HCT116 (cell line): ENCODE data around the gene HOXC11. TPM values are rescaled to one million over a fixed set of nuclear protein-coding genes. Genes with fewer than 3 reads are reported as not detected.

ENCODE experiments used
- ATAC-seq: fragments of 200-7000 bp; cut with Tn5 transposase; 2 replicates; pipeline ENCODE4 v1.9.1; 2020; ENCODE audit warnings: mild to moderate bottlenecking, moderate library complexity
- BruUV-seq: library from RNA; stranded (reverse); fragments of 400-500 nt; replicated peaks from 2 replicates; lab custom pipeline; 2021; lab: Mats Ljungman, UMichigan
- CTCF ChIA-PET: fragments of 300-600 bp; sonication (Branson Sonifier 250); formaldehyde crosslinking; loops from one replicate; lab custom pipeline; 2021; ENCODE audit warnings: antibody characterized with exemption; lab: Charles Lee
- POLR2A ChIA-PET: fragments of 300-600, 350-600 bp; sonication (Branson Sonifier 250); formaldehyde crosslinking; loops from one replicate; lab custom pipeline; 2021; ENCODE audit warnings: antibody characterized with exemption; lab: Charles Lee
- RAD21 ChIA-PET, 2 experiments: fragments of 300-600 bp; sonication (Branson Sonifier 250); formaldehyde crosslinking; loops; one replicate each; lab custom pipeline; 2023; ENCODE audit warnings: low total read pairs in 2 of 2; ENCODE audit not compliant: uncharacterized antibody in 2 of 2, unreplicated experiment in 2 of 2, low non-redundant PET in 1 of 2; lab: Charles Lee
- DNase-seq: peaks from one replicate; pipeline ENCODE4 v3.0.0-alpha.2; 2010; ENCODE audit warnings: low read depth, low spot score
- H2AFZ ChIP-seq: fragments of 200-600 bp; shearing (Covaris generic), sonication (generic); 2 replicates; pipeline ENCODE4 v1.6.1; 2017; ENCODE audit warnings: low read depth, mixed run types, mixed read lengths, antibody characterized with exemption, low read length; ENCODE audit not compliant: poor library complexity, severe bottlenecking
- H3K27ac ChIP-seq: 2 replicates; pipeline ENCODE4 v1.5.1; 2012; ENCODE audit warnings: low read depth, low read length
- H3K27me3 ChIP-seq: fragments of 200-600 bp; sonication (generic); 2 replicates; pipeline ENCODE4 v1.6.1; 2016; ENCODE audit warnings: mixed run types, low read length, mixed read lengths; ENCODE audit not compliant: insufficient read depth
- H3K36me3 ChIP-seq, 2 experiments: fragments of 200-500 bp in 1 of 2; fragments of 200-600 bp in 1 of 2; sonication (Bioruptor generic) in 1 of 2; sonication (generic) in 1 of 2; 2 replicates each; pipeline versions ENCODE4 v1.5.1 to v1.6.1; 2014 to 2016; ENCODE audit warnings: low read length in 2 of 2, inconsistent platforms in 1 of 2, mixed read lengths in 1 of 2, mixed run types in 1 of 2; ENCODE audit not compliant: insufficient read depth in 2 of 2, control insufficient read depth in 1 of 2
- H3K4me1 ChIP-seq, 2 experiments: fragments of 200-600 bp in 1 of 2; sonication (generic) in 1 of 2; 2 replicates each; pipeline versions ENCODE4 v1.5.1 to v1.6.1; 2012 to 2017; ENCODE audit warnings: low read length in 2 of 2, inconsistent platforms in 1 of 2, mild to moderate bottlenecking in 1 of 2, mixed read lengths in 1 of 2, mixed run types in 1 of 2, moderate library complexity in 1 of 2; ENCODE audit not compliant: insufficient read depth in 2 of 2, control insufficient read depth in 1 of 2
- H3K4me2 ChIP-seq: fragments of 200-600 bp; sonication (generic); 2 replicates; pipeline ENCODE4 v1.6.1; 2017; ENCODE audit warnings: mixed run types, low read length, mixed read lengths
- H3K4me3 ChIP-seq, 2 experiments: fragments of 200-600 bp in 1 of 2; sonication (generic) in 1 of 2; replicated peaks in 1 of 2; 2 replicates each; pipeline ENCODE4 v1.5.1; 2011 to 2016; ENCODE audit warnings: low read length in 2 of 2, control low read depth in 1 of 2, low read depth in 1 of 2, mild to moderate bottlenecking in 1 of 2, mixed read lengths in 1 of 2, mixed run types in 1 of 2
- H3K79me2 ChIP-seq: fragments of 200-600 bp; sonication (generic); 2 replicates; pipeline ENCODE4 v1.6.1; 2017; ENCODE audit warnings: mild to moderate bottlenecking, mixed run types, low read length, moderate library complexity, mixed read lengths; ENCODE audit not compliant: insufficient read depth
- H3K9ac ChIP-seq: fragments of 200-600 bp; sonication (generic); 2 replicates; pipeline ENCODE4 v1.6.1; 2016; ENCODE audit warnings: low read length, mixed read lengths
- H3K9me2 ChIP-seq: fragments of 200-600 bp; sonication (generic), shearing (Covaris generic); 2 replicates; pipeline ENCODE4 v1.6.1; 2017; ENCODE audit warnings: mixed run types, mild to moderate bottlenecking, moderate library complexity; ENCODE audit not compliant: insufficient read depth
- H3K9me3 ChIP-seq, 2 experiments: fragments of 200-500 bp in 1 of 2; fragments of 200-600 bp in 1 of 2; sonication (Bioruptor generic) in 1 of 2; sonication (generic) in 1 of 2; 2 replicates each; pipeline ENCODE4 v1.6.1; 2014 to 2017; ENCODE audit warnings: low read length in 2 of 2, mixed read lengths in 2 of 2, inconsistent platforms in 1 of 2, low read depth in 1 of 2, mild to moderate bottlenecking in 1 of 2, mixed run types in 1 of 2, moderate library complexity in 1 of 2; ENCODE audit not compliant: control insufficient read depth in 1 of 2, insufficient read depth in 1 of 2
- H4K20me1 ChIP-seq: fragments of 200-600 bp; sonication (generic), shearing (Covaris generic); 2 replicates; pipeline ENCODE4 v1.6.1; 2017; ENCODE audit warnings: mixed run types, mild to moderate bottlenecking, moderate library complexity; ENCODE audit not compliant: insufficient read depth
- CBX3 ChIP-seq: IDR thresholded peaks from 2 replicates; pipeline ENCODE4 v1.6.1; 2012; ENCODE audit warnings: low read depth
- CTCF ChIP-seq, 3 experiments: fragments of 200-600 bp in 1 of 3; sonication (generic) in 1 of 3; IDR thresholded peaks in 2 of 3; conservative IDR thresholded peaks in 1 of 3; 2 replicates each; pipeline ENCODE4 v1.5.1; 2012 to 2017; ENCODE audit warnings: low read depth in 2 of 3, low read length in 2 of 3, antibody characterized with exemption in 1 of 3, borderline replicate concordance in 1 of 3, control low read depth in 1 of 3, mild to moderate bottlenecking in 1 of 3, mixed read lengths in 1 of 3, mixed run types in 1 of 3, moderate library complexity in 1 of 3; ENCODE audit not compliant: insufficient read depth in 1 of 3
- EGR1 ChIP-seq: IDR thresholded peaks from 2 replicates; pipeline ENCODE4 v1.6.1; 2012; ENCODE audit warnings: low read depth
- ELF1 ChIP-seq: IDR thresholded peaks from 2 replicates; pipeline ENCODE4 v1.6.1; 2012; ENCODE audit warnings: low read depth, borderline replicate concordance
- MAX ChIP-seq: IDR thresholded peaks from 2 replicates; pipeline ENCODE4 v1.6.1; 2012
- POLR2A ChIP-seq: IDR thresholded peaks from 2 replicates; pipeline ENCODE4 v1.7.0; 2011; ENCODE audit warnings: borderline replicate concordance; ENCODE audit not compliant: insufficient read depth, insufficient read length; ENCODE audit errors: extremely low read depth
- POLR2AphosphoS5 ChIP-seq: IDR thresholded peaks from 2 replicates; pipeline ENCODE4 v1.6.1; 2011; ENCODE audit warnings: mild to moderate bottlenecking, low read depth, low read length, moderate library complexity
- REST ChIP-seq: IDR thresholded peaks from 2 replicates; pipeline ENCODE4 v1.6.1; 2012; ENCODE audit warnings: low read depth
- YY1 ChIP-seq: IDR thresholded peaks from 2 replicates; pipeline ENCODE4 v1.6.1; 2011; ENCODE audit warnings: low read length, low read depth, moderate library complexity, mild to moderate bottlenecking; ENCODE audit not compliant: insufficient replicate concordance; ENCODE audit errors: extremely low read depth
- intact Hi-C: fragments of 100-400 bp; cut with micrococcal nuclease; formaldehyde crosslinking; loops from 2 replicates; pipeline ENCODE4 v1.10.0; 2022
- total RNA-seq: library from RNA; stranded (reverse); gene quantifications from one replicate; pipeline ENCODE4 v1.2.1, GENCODE V29; 2021; ENCODE audit not compliant: unreplicated experiment

HOXC11 gene
- total RNA-seq, 1 experiment from 2014 or later = 0.22 TPM

- Histone ChIP-seq H4K20me1 (no peaks in the 10 kb centered on the region), H3K9ac (0 out of 2 replicates have a peak overlapping the region, but pooled peaks have one; percentile 97), H3K36me3 (peaks cover 0 to 2% of the 10 kb centered on the region in 2 experiments; a peak in 1 of 4 replicates), H3K27me3 (no peaks in the 10 kb centered on the region), H3K9me3 (no peaks in the 10 kb centered on the region), H3K4me1 (peaks cover 22 to 46% of the 10 kb centered on the region in 2 experiments), H3K9me2 (no peaks in the 10 kb centered on the region), H3K4me2 (no peak overlapping the region), H3K79me2 (peaks cover 50% of the 10 kb centered on the region), H2AFZ (no peak overlapping the region), H3K27ac (no peak overlapping the region; the same call in 1 of the 2 replicates), H3K4me3 (no peak overlapping the region)
- ChIA-PET CTCF (interaction anchor here (1.4 to 4.7 kb wide), 4 partner anchors 10 to 204 kb away, joined by 3 to 22 read pairs (median 4); partner anchors contain the start of gene HOXC10), POLR2A (interaction anchor here (3.4 kb wide), 1 partner anchor 20 kb away, joined by 9 read pairs; no protein-coding TSS in a partner anchor), RAD21 (interaction anchor here in 1 of 2 experiments (0.5 kb wide), 1 partner anchor 361 kb away, joined by 4 read pairs; no protein-coding TSS in a partner anchor)
- DNase-seq = no peak
- ATAC-seq = no peak
- intact Hi-C loops = no loop called here
- BruUV-seq = no TSS peak
- TF ChIP-seq ELF1 = no peak
- no peak for TF ChIP-seq POLR2AphosphoS5
- TF ChIP-seq EGR1 = no peak
- TF ChIP-seq POLR2A = no peak
- no peak for TF ChIP-seq MAX
- no peak for TF ChIP-seq REST
- TF ChIP-seq CBX3 = no peak
- TF ChIP-seq CTCF (IDR thresholded peaks at IDR 0.05 in 2 of 3, conservative IDR thresholded peaks at IDR 0.05 in 1 of 3; ENCODE audit: borderline replicate concordance in 1 of 3, insufficient read depth in 1 of 3, low read depth in 2 of 3, low read length in 2 of 3) = no peak
- no peak for TF ChIP-seq YY1
Observed at GRCh38 chr12:53997204-53998109, 24.5 kb downstream of the HOXC11 start.
